Rectal smooth muscle tissue (tissue), 1 donor: ENCODE data around the gene PHF10.

Experiments used
- H3K27ac ChIP-seq: one replicate; pipeline ENCODE4 v1.7.0; 2013; ENCODE audit warnings: low read depth, low read length, inconsistent platforms
- H3K27me3 ChIP-seq: one replicate; pipeline ENCODE4 v1.7.0; 2013; ENCODE audit warnings: low read length; ENCODE audit not compliant: control insufficient read depth, insufficient read depth
- H3K36me3 ChIP-seq: one replicate; pipeline ENCODE4 v1.7.0; 2013; ENCODE audit warnings: low read length; ENCODE audit not compliant: control insufficient read depth, insufficient read depth
- H3K4me1 ChIP-seq: one replicate; pipeline ENCODE4 v1.7.0; 2013; ENCODE audit warnings: low read length; ENCODE audit not compliant: control insufficient read depth, insufficient read depth
- H3K4me3 ChIP-seq: one replicate; pipeline ENCODE4 v1.7.0; 2013; ENCODE audit warnings: low read length
- H3K9ac ChIP-seq: one replicate; pipeline ENCODE4 v1.7.0; 2013; ENCODE audit warnings: low read length

PHF10 gene

DNA sequence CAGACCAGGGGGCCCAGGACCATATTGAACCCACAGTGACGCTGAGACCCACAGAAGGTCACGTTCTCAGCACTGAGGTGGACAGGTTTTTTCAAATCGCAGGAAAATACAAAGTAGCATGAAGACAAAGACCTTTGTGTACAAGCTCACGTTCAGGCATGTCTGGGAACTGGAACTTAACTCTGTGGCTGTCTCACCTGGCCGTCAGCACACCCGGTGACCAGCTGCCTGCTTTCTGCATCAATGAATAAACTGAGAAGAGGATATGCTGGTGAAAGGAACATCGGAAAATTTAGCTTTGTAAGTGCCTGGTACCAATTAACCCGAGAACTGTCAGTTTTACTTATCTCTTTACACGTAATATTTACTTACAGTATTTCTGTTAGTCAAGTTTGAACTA lies 59.0 kb downstream of the PHF10 start:
- H3K36me3 ChIP-seq: peaks cover 11% of the 10 kb centered on the region
- H3K4me1 ChIP-seq: no peaks in the 10 kb centered on the region
- no peak overlapping the region for H3K4me3 ChIP-seq
- H3K27me3 ChIP-seq: no peaks in the 10 kb centered on the region
- H3K27ac ChIP-seq: no peak overlapping the region
- H3K9ac ChIP-seq: no peak overlapping the region

DNA sequence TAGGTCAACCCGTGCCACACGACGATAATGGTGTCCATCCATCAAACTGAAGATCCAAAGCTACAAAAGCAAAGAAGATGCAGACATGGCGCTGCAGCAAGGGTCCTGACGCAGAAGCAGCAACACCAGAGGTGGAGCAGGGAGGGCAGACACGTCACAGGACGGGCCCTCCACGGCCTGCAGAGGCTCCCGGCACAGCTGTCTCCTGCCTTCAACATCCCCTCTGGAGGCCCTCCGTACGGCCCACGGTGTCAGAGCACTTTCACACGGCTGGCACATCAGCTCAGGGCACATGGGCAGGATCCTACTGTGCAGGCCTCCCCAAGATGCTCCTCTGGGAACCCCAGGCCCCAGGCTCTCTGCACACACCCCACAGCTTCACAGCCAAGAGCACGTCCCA lies 60.1 kb downstream of the PHF10 start:
- H3K9ac ChIP-seq: no peak overlapping the region
- H3K27ac ChIP-seq: no peak overlapping the region
- no peaks in the 10 kb centered on the region for H3K27me3 ChIP-seq
- H3K36me3 ChIP-seq: peaks cover 14% of the 10 kb centered on the region
- no peak overlapping the region for H3K4me3 ChIP-seq
- no peaks in the 10 kb centered on the region for H3K4me1 ChIP-seq

DNA sequence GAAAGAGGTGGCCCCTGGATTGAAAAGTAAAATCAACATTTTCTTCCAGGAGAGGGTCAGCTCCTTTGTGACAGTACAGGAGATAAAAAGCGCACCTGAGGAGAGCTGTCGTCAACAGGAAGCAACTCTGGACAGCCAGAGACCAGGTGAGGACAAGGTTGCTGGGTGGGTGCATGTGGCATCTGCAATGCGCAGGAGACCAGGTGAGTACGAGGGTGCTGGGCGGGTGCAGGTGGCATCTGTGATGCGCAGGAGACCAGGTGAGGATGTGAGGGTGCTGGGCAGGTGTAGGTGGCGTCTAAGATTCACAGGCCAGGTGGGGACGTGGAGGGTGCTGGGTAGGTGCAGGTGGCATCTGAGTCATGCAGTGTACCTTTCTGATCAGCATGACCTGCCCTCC lies 60.8 kb downstream of the PHF10 start:
- no peak overlapping the region for H3K27ac ChIP-seq
- H3K27me3 ChIP-seq: no peaks in the 10 kb centered on the region
- no peak overlapping the region for H3K9ac ChIP-seq
- H3K36me3 ChIP-seq: peaks cover 12% of the 10 kb centered on the region
- H3K4me1 ChIP-seq: no peaks in the 10 kb centered on the region
- no peak overlapping the region for H3K4me3 ChIP-seq

DNA sequence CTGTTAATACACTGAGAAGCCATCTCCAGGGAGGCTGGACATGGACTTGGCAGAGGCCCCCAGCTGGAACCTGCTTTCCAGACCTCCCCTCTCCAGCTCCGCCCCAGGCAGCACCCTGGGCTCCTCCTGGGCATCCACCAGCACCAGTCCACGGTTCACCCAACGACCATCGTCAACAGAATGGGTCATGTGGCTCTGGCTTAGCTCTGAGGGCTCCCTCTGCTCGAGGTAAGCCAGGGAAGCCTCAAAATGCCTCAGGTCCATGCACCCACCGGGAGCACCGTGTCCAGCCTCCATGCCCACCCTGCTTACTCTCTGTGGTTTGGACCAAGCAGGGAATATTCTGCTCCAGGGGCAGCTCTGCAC lies 62.9 kb downstream of the PHF10 start:
- H3K36me3 ChIP-seq: peaks cover 11% of the 10 kb centered on the region
- no peak overlapping the region for H3K4me3 ChIP-seq
- no peak overlapping the region for H3K9ac ChIP-seq
- H3K4me1 ChIP-seq: no peaks in the 10 kb centered on the region
- no peak overlapping the region for H3K27ac ChIP-seq
- no peaks in the 10 kb centered on the region for H3K27me3 ChIP-seq

DNA sequence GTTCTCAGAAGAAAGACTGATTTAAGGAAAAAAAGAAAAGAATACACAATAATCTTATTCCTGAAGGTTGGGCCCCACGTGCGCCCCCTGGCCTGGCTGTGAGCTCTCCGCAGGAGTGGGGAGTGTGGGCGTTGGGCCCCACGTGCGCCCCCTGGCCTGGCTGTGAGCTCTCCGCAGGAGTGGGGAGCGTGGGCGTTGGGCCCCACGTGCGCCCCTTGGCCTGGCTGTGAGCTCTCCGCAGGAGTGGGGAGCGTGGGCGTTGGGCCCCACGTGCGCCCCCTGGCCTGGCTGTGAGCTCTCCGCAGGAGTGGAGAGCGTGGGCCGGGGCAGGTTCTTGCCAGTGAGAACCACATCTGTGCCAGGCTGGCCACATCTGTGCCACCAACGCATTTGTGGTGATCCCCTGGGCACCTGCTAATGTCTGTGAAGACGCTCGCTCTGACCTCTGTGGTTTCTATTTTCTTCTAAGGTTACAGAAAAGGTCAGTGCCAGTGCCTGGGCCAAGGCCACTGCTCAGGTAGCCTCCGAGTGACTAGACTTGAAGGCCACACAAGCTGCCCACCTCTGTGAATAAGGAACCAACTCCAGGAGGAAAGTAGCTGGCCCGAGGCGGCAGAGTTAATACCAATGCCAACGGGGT lies 63.4 kb downstream of the PHF10 start:
- H3K9ac ChIP-seq: no peak overlapping the region
- peaks cover 10% of the 10 kb centered on the region for H3K36me3 ChIP-seq
- no peaks in the 10 kb centered on the region for H3K27me3 ChIP-seq
- no peak overlapping the region for H3K27ac ChIP-seq
- H3K4me3 ChIP-seq: no peak overlapping the region
- H3K4me1 ChIP-seq: no peaks in the 10 kb centered on the region

DNA sequence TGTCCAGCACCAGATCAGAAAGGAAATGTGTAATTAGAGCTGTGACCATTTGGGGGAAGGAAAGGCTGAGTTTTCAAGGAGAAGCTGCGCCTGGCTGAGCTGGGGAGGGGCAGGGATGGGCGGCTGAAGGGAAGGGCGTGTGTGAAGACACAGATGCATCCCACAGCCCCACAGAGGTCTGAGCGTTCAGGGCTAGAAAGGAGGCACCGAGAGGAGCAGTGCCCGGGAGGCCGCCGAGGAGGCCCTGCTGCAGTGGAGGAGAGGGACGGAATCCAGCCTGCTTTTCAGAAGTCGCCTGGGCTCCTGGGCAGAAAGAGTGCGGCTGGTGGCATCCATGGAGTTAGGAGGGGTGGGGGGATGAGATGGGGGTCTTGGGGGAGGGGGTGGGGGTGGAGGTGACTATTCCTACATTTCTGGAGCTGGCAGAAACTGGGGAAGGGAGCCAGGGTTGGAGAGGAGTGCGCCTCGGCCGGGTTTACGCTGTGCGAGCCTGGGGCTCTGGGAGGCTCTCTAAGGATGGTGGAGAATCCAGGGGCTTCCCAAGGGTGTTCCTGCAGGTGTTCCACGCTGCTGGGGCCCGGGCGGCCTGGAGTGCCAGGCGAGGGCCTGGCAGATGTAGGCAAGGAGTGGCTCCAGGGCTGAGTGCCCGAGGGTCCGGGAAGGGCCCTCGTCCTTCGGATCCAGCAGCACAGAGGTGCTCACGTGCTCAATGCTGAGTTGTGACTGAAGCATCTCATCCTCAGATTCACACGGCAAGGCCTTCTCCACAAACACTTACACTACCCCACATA lies 64.3 kb downstream of the PHF10 start:
- Histone ChIP-seq H3K4me3 (no peak overlapping the region), H3K27me3 (no peaks in the 10 kb centered on the region), H3K36me3 (peaks cover 10% of the 10 kb centered on the region)

DNA sequence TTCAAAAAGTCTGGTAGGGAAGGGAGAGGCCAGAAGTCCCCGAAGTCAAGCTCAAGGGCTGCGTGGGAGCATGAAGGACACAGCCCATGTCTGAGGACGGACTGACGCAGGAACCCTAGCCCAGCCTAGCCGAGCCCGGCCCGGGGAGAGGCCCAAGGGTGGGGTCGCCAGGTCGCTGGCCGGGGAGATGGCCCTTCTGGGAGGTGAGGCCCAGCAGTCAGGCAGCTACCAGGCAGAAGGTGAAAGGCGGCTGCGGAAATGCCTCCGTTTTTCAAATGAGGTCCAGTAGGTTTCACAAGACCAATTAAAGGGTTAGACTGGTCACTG lies 67.1 kb downstream of the PHF10 start:
- Histone ChIP-seq H3K36me3 (peaks cover 4% of the 10 kb centered on the region), H3K9ac (no peak overlapping the region), H3K4me3 (no peak overlapping the region), H3K27ac (no peak overlapping the region), H3K27me3 (no peaks in the 10 kb centered on the region), H3K4me1 (no peaks in the 10 kb centered on the region)

More for the DNA sequence above, 64.3 kb downstream of the PHF10 start:
- H3K4me1 ChIP-seq: no peaks in the 10 kb centered on the region
- no peak overlapping the region for H3K9ac ChIP-seq
- no peak overlapping the region for H3K27ac ChIP-seq

DNA sequence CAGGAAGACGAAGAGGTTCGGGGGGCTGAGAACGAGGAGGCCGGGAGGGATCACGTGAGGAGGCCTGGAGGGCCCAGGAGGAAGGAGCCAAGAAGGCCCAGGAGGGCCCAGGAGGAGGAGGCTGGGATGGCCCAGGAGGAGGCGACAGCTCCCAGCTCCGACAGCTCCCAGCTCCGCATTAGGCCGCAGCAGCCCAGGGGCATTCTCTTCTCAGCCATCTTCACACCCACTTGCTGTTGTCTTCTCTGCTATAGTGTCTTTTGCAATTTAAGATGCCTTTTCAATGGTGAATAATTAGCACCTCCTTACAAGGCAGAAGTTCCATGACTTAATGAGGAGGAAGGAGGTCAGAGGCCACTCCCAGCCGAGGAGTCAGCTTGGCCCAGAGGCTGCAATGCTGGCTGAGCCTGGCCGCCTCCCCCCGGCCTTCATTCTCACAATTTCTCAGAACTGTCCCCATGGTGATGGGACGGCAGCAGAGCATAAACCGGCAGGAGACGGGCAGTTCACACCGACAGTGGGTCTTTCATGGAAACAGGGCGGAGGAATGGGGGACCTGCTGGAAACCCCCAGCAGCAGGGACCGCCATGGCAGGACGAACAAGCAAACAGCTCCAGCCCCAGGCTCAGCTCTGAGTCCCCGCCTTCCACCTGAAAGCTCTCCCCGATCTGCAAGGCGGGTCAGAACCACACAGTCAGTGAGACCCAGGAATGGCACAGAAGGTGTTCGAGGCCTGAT lies 67.6 kb downstream of the PHF10 start:
- no peak overlapping the region for H3K4me3 ChIP-seq
- no peaks in the 10 kb centered on the region for H3K4me1 ChIP-seq
- H3K27ac ChIP-seq: no peak overlapping the region
- no peaks in the 10 kb centered on the region for H3K27me3 ChIP-seq
- H3K36me3 ChIP-seq: peaks cover 4% of the 10 kb centered on the region
- H3K9ac ChIP-seq: no peak overlapping the region

DNA sequence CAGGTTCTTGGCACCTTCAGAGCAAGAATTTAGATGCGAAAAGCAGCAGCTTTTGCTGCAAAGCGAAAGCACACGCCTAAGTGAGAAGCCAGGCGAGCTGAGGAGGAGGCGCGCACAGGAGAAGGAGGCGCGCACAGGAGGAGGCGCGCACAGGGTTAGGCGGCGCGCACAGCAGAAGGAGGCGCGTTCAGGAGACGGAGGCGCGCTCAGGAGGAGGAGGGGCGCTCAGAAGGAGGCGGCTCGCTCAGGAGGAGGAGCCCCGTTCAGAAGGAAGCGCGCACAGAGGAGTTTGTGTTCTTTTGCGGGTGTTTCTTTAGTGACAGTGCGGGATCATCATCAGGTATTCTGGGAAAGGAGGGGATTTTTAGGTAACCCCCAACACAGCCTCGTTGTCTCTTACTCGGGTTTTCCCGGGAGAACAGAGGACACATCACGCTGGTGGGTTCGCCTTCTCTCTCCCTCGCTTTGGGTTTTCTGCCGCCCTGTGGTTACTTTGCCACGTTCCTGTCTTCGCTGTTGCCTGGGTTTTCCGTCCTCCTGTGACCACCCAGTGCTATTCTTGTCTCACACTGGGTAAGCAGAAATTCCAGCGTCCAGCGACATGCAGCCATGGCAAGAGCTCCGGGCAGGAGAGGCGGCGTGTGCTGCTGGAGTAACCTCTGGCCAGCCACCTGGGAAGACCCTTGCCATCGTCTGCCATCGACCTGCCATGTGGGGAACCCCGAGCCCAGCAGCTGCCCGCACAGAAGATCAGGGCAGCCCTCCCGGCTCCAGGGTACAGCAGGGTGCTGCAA lies 69.5 kb downstream of the PHF10 start:
- peaks cover 4% of the 10 kb centered on the region for H3K36me3 ChIP-seq
- no peaks in the 10 kb centered on the region for H3K27me3 ChIP-seq
- H3K9ac ChIP-seq: peak overlapping the region; percentile 28
- peak overlapping the region; percentile 49 for H3K27ac ChIP-seq
- H3K4me3 ChIP-seq: peak overlapping the region; percentile 71
- H3K4me1 ChIP-seq: no peaks in the 10 kb centered on the region
